Vagina (tissue), 2 donors: ENCODE results near the gene CYB5B.

Experiments used
- POLR2A ChIP-seq, 2 donors: fragments of 450-650 bp; IDR thresholded peaks; one replicate each; pipeline ENCODE4 v1.6.1; 2017; ENCODE audit warnings: antibody characterized with exemption in 2 of 2, mild to moderate bottlenecking in 2 of 2, moderate library complexity in 2 of 2
- POLR2AphosphoS5 ChIP-seq, 2 donors: sonication (generic); formaldehyde crosslinking; IDR thresholded peaks; one replicate each; pipeline ENCODE4 v1.9.0; 2017; ENCODE audit warnings: antibody characterized with exemption in 2 of 2, mild to moderate bottlenecking in 2 of 2, low read depth in 1 of 2; ENCODE audit not compliant: insufficient read depth in 1 of 2
- TF ChIP-seq, protein P1 (sequence below), 3 experiments: fragments of 450-650 bp in 2 of 3; fragments of 200-600 bp in 1 of 3; sonication (generic) in 1 of 3; IDR thresholded peaks; one replicate each; pipeline ENCODE4 v1.5.1; 2017 to 2019; ENCODE audit warnings: antibody characterized with exemption in 3 of 3, mild to moderate bottlenecking in 2 of 3, moderate library complexity in 2 of 3

- TF ChIP-seq, protein P1, sequence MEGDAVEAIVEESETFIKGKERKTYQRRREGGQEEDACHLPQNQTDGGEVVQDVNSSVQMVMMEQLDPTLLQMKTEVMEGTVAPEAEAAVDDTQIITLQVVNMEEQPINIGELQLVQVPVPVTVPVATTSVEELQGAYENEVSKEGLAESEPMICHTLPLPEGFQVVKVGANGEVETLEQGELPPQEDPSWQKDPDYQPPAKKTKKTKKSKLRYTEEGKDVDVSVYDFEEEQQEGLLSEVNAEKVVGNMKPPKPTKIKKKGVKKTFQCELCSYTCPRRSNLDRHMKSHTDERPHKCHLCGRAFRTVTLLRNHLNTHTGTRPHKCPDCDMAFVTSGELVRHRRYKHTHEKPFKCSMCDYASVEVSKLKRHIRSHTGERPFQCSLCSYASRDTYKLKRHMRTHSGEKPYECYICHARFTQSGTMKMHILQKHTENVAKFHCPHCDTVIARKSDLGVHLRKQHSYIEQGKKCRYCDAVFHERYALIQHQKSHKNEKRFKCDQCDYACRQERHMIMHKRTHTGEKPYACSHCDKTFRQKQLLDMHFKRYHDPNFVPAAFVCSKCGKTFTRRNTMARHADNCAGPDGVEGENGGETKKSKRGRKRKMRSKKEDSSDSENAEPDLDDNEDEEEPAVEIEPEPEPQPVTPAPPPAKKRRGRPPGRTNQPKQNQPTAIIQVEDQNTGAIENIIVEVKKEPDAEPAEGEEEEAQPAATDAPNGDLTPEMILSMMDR (IDR thresholded peaks at IDR 0.05), result no peak
- TF ChIP-seq POLR2A (IDR thresholded peaks at IDR 0.05), result no peak
- peak in 1 of 2 donors; percentile 66 for TF ChIP-seq POLR2AphosphoS5 (IDR thresholded peaks at IDR 0.05; ENCODE audit: insufficient read depth in 1 of 2, low read depth in 1 of 2)
These were observed 57.5 kb downstream of the CYB5B start for GRCh38 chr16:69481901-69482341.
